GM10847 (cell line): ENCODE results near the gene PMP22.

Experiments
- POLR2A ChIP-seq: IDR thresholded peaks from 2 replicates; pipeline ENCODE4 v1.6.1; 2011; ENCODE audit not compliant: insufficient read length; ENCODE audit errors: extremely low read depth

Gene PMP22

DNA sequence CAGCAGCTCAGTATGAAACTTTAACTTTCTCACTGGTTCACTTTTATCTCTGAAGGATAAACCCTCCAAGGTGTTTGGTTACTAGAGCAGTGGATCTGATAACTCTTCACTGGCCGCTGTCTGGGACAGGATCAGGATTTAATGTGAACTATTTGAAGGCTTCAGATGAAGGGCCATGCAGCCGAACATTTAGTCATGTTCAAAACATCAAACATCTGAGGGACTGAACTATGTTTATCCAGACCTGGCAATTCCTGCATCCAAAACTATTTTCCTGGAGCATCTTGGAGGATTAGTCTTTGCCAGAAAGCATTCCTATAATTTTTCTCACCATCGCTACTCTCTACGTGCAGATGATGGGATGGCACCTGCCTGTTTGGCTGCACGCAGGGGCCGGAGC is 20.3 kb upstream of the PMP22 start:
- TF ChIP-seq POLR2A, result no peak

DNA sequence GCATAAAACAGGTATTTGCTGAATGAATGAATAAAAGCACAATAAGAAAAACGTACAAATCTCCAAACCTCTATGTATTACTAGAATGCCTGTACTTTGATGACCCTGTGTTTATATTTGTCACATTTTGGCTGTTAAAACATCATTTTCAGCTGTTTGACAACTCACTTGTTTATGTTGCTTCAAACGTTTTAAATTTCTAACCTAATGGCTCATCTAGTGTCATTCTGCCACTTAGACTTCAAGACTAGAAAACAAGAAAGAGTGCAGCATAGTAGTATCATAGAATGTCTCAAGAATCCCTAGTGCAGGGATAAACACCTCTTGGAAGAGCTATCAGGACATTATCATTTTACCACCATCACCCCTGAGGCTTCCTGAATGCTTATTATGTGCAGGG is 19.4 kb upstream of the PMP22 start:
- TF ChIP-seq POLR2A, result no peak

DNA sequence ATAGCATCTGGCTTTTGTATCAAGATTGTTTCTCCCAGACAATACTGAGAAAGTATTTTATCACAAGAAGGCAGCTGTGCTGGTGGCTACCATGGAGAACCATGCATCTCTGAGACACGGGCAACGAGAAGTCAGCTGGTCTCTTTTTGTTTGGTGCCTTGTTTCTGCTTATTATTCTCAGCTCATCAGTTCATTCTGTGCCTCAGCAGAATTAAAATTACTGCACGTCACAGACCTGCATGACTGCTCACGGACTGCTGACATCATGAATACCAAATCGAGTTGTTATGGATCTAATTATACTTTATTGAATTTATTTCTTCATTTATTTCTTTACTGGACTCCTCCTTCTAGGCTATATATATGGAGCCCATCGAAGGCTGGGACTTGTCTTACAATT is 19.0 kb upstream of the PMP22 start:
- TF ChIP-seq POLR2A, result no peak

DNA sequence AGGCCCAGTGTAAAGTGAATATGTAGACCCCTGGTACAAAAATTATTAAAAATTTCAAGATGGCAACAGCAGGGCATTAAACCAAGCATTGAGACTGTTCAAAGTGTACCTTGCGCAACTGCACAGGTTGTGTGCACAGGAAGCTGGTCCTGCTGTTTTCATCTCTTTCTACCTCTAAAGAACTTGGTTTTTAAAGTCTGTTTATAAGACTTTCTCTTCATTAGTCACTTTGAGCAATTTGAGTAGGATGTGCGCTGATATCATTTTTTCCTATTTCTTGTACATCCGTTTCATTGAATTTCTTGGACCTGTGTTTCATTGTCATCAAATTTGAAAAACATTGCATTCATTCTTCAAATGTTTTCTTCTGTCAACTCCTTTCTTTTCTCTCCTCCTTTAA is 16.8 kb upstream of the PMP22 start:
- no peak for TF ChIP-seq POLR2A

DNA sequence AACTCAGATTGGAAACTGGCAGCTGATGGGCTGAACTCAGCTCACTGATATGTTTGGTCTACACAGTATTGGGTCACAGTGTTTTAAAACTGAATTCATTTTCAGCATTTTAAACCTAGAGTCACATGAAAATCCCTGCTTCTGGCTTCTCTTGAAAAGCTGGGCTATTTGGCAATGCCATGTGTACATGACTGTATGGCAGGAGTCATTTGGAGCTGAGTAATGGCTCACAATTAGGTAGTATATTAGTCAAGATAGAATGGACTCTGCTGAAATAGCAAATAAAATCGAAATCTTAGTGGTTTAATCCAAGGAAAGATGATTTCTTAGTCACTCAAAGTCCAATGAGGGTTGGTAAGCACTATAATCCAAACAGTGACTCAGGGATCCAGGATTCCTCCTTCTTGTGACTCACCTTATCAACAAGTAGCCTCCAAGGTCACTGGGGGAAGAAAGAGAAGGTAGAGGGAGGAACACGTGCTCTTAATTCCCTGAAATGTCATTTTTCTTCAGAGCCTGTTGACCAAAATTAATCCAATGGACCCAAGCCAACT is 13.9 kb upstream of the PMP22 start:
- no peak for TF ChIP-seq POLR2A

DNA sequence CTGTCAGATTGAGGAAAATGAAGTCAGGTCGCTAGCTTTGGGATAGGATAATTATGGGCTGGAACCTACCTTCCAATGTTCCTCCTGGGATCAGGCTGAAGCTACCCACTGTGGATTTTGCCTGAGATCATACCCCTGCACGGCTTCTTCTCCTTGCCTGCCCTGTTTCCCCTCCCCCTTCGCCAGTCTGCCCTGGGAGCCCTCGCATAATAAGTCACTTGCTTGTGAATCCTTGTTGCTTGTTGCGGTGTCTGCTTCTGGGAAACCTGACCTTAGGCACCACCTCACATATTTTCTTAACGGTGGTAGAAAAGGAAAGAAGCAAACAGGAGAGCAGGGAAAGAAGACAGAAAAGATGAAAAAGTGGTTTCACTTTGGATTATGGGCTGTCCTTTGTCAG is 13.3 kb upstream of the PMP22 start:
- TF ChIP-seq POLR2A, result no peak

DNA sequence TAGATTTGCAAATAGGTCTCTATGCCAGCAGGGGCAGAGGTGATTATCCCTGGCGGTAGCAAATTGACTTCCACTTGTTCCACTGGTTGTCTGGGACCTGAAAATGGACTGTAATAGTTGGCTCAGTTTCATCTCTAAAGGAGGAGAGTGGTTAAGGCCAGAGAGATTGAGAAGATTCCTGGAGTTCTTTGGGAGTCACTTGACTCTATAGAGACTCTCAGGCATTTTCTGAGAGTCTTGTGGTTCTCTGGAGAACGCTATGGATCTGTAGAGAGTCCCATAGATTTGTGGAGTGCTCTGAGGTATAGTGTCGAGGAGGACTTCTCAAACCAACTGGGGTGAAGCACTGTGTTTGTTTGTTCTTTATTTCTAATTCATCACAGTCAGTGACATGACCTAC is 8.9 kb upstream of the PMP22 start:
- no peak for TF ChIP-seq POLR2A

DNA sequence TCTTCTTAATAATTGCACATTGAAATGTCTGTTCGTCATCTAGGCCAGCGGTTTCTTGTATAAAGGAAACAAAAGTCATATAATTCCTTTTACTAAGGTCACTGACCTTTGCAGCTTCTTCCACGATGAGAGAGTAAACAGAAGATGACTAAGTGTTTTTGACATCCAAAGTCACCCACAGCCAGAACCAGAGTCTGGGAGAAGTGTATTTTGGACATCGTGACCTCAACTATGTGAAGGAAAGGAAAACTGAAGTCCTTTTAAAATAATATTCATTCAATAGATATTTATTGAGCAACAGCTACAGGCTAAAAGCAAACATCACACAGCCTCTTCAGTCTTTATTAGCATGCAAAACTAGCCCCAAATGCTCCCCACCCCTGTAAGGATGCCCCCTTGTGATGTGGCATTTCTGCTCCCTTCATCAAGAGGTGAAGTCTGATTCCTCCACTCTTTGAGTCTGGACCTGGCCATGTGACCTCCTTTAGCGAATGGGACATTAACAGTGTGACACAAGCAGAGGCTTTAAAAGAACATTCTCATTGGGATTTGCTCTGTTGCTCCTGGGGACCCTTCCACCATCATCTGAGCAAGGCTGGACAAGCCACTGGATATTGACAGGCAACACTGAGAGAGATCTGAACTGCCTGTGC is 8.1 kb upstream of the PMP22 start:
- no peak for TF ChIP-seq POLR2A

DNA sequence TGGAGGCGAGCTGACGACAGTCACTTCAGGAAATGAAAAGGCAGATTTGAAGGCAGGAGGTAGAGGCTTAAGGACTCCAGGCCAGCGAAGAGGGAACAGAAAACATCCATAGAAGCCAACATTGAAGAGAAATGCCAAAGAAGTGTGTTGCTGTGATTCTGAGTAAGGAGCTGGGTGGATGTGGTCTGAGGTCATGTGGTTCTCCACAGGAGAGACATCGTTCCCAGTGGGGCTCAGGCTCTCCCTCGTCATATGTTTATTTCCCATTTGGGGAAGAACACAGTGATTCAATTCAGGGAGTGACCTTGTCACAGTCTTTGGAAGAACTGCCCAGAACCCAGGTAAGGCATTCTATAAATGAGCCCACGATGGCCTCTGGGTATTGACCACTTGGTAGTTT is 6.6 kb upstream of the PMP22 start:
- no peak for TF ChIP-seq POLR2A

DNA sequence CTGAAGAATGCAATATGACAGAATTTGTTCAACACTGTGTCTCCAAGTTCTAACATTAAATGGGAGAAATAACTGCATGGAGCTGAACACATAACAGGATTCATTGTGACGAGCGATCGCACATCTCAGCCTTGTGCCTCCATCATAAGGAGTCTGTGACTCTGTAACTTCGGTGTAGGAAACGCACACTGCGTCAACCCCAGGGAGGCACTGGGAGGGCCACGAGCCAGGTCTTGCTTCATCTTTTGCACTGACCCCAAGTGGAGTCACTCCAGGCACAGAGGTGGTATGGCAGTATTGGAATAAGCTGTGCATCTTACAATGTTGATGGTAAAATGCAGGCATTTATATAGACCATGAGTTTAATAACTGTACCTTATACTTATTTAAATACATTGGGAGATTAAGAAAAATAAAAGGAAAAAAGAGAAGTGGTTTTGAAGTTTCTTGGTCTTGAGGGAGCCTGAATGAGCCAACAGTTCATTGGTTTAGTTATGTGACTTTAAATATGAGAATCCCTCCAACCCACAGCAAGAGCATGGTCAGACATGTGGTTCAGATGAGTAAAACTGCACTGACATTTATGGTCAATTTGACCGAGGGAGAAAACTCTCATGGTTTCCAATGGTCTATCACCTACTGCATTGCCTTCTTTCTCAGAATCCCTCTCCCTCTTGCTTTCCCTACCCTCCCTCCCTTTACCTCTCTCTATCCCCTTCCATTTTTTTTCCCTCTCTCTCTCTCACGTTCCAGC is 5.7 kb upstream of the PMP22 start:
- TF ChIP-seq POLR2A, result no peak

DNA sequence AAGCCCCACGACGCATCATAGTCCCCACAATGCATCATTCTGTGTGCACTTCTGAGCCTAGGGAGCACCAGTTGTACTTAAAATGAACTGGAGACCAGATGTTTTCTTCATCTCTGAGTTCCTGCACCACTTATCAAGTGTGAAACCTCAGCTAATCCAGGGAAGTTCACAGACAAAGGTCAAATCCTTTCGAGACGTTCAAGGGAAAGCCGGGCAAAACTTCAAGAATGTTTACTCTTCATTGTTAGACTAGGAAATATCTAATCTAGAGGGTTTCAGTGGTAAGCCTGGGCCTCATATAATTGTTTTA is 4.6 kb upstream of the PMP22 start:
- TF ChIP-seq POLR2A, result no peak

DNA sequence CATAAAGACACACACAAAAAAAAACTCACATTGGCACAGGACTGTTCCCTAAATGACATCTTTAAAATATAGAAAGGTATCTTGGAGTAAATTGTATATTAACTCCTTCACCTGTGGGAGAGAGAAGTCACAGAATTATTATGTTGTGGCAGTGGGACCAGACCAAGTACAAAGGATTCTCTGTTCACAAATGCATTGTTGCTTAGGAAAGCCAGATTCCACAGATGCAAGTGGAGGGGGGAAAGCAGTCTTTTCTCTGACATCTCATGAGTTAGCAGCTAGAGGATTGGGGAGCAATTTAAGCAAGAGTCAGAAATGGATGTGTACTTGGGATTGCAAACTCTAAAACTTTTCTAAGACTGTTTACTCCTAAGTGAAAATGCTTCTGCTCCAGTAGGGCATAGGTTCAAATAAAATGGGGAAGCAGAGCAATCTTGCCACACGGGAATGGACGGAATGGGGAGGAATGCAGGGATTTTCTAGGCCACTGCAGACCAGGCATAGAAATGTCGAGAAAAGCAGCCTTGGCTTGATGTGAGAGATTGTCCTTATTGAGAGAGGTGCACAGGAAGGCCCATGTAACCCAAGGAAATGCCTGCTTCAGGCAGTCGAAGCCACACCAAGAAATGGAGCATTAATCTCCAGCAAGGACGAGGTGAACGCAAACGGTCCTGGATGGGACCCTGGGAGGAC is 4.1 kb upstream of the PMP22 start:
- no peak for TF ChIP-seq POLR2A

DNA sequence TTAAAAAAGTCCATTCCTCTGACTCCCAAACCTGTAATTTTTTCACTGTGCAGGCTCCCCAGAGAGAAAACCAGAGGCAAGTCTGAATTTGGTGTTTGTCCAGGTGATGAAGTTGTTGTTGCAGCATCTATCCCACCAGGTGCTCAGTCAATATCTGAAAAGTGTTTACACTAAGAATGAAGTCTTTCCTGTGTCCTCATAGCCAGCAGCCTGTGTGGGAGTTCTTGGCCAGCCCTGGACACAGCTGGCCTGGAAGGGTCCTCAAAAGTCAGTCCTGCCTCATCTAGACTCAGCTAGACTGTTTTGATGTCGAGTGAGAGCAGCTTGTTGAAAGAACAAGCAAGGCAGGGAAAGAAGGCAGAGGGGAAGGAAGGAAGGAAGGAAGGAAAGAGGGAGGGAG is 3.3 kb upstream of the PMP22 start:
- no peak for TF ChIP-seq POLR2A

DNA sequence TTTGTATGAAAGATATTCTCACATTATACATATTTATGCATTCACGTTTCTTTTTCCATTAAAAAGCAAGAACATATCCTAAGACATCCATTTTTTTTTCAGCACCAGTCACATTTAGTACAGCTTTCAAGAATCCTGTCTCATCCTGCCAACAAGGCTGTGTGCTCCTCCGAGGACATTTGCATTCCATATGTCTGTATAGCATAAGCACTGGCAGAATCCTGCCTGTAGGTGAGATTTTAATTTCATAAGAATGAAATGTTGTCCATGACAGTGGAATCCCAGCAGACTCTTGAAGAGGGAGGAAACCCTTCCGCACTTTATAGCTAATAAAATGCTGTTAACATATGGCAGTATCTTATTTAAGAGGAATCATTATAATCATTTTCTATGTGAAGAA is 2.9 kb upstream of the PMP22 start:
- TF ChIP-seq POLR2A, result no peak

DNA sequence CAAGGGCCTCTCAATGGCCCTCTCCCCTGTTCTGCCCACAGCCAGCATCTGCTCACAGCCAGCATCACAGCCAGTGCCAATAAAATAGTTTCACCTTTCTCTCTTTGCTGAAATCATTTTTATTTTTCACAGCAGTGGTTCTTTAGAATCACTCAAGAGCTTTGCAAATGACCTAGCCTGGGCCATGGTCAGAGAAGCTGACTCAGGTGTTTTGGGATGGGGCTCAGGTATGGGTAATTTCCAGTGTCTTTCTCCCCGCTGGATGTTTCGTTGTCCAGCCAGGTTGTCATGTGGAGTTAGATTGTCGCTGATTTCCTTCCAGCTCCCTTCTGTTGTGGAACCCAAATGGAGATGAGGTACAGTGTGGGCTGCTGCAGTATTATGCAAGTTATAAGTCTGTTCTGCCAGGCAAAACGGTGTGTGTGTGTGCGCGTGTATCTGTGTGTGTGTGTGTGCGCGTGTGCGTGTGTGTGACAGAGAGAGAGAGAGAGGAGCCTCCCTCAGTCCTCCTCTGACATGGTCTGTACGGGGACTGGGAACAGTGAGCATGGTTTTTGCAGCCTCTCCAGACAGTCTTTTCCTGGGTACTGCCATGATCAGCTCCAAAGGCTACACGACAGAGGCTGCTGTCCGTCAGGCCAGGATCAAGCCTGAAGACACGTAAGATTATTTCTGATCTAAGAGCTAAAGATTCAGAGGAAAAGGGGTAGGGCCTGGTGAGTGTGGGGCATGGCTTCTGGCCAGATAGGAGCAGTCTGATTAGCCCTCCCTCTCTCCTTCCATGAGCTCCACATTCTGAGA is 1.4 kb upstream of the PMP22 start:
- no peak for TF ChIP-seq POLR2A
